ENCODE data around the gene GSDMA.

The GSDMA gene

GRCh38 chr17:39929646-39930407 is 33.0 kb upstream of the GSDMA start:
- no peak for DNase-seq (ENCODE audit: low spot score)
- in situ Hi-C loops (cut with MboI; ENCODE audit: low pct_unique_long_range_greater_than_20kb, low sequenced_read_pairs, unreplicated experiment): no loop called here
- no peak for TF ChIP-seq CTCF (IDR thresholded peaks at IDR 0.05; ENCODE audit: extremely low read depth, insufficient read depth, missing control alignments)

GRCh38 chr17:39933912-39934311 is 28.9 kb upstream of the GSDMA start:
- DNase-seq (ENCODE audit: low spot score): no peak
- in situ Hi-C loops (cut with MboI; ENCODE audit: low pct_unique_long_range_greater_than_20kb, low sequenced_read_pairs, unreplicated experiment): no loop called here
- TF ChIP-seq CTCF (IDR thresholded peaks at IDR 0.05; ENCODE audit: extremely low read depth, insufficient read depth, missing control alignments): no peak

- DNase-seq (ENCODE audit: low spot score): no peak
- in situ Hi-C loops (cut with MboI; ENCODE audit: low pct_unique_long_range_greater_than_20kb, low sequenced_read_pairs, unreplicated experiment): no loop called here
- TF ChIP-seq CTCF (IDR thresholded peaks at IDR 0.05; ENCODE audit: extremely low read depth, insufficient read depth, missing control alignments): no peak
Measured at GRCh38 chr17:39934324-39934723, 28.5 kb upstream of the GSDMA start.

GRCh38 chr17:39935909-39936308 is 26.9 kb upstream of the GSDMA start:
- in situ Hi-C loops (cut with MboI; ENCODE audit: low pct_unique_long_range_greater_than_20kb, low sequenced_read_pairs, unreplicated experiment): no loop called here
- no peak for TF ChIP-seq CTCF (IDR thresholded peaks at IDR 0.05; ENCODE audit: extremely low read depth, insufficient read depth, missing control alignments)
- DNase-seq (ENCODE audit: low spot score): no peak

- no peak for DNase-seq (ENCODE audit: low spot score)
- TF ChIP-seq CTCF (IDR thresholded peaks at IDR 0.05; ENCODE audit: extremely low read depth, insufficient read depth, missing control alignments): no peak
- in situ Hi-C loops (cut with MboI; ENCODE audit: low pct_unique_long_range_greater_than_20kb, low sequenced_read_pairs, unreplicated experiment): no loop called here
Measured at GRCh38 chr17:39937447-39937846, 25.4 kb upstream of the GSDMA start.

GRCh38 chr17:39938140-39938869 is 24.5 kb upstream of the GSDMA start:
- DNase-seq (ENCODE audit: low spot score): peak; percentile 69

More at GRCh38 chr17:39938140-39938869, 24.5 kb upstream of the GSDMA start:
- peak; percentile 20 for TF ChIP-seq CTCF (IDR thresholded peaks at IDR 0.05; ENCODE audit: extremely low read depth, insufficient read depth, missing control alignments)
- in situ Hi-C loops (cut with MboI; ENCODE audit: low pct_unique_long_range_greater_than_20kb, low sequenced_read_pairs, unreplicated experiment): no loop called here
